WTC11 (cell line): Measurements from ENCODE around the gene FNDC3B. TPM values are rescaled to one million over a fixed set of nuclear protein-coding genes. Genes with fewer than 3 reads are reported as not detected.

Experiments
- ATAC-seq: fragments of 200-7000 bp; cut with Tn5 transposase; 2 replicates; pipeline ENCODE4 v1.10.0; 2021; ENCODE audit warnings: mild to moderate bottlenecking, moderate library complexity
- CTCF ChIA-PET: fragments of 300-600 bp; sonication (Branson Sonifier 250); formaldehyde crosslinking; loops from one replicate; lab custom pipeline; 2021; ENCODE audit warnings: antibody characterized with exemption; lab: Charles Lee
- POLR2A ChIA-PET: fragments of 350-600 bp; sonication (Branson Sonifier 250); formaldehyde crosslinking; loops from one replicate; lab custom pipeline; 2021; ENCODE audit warnings: antibody characterized with exemption; lab: Charles Lee
- DNase-seq: peaks from one replicate; pipeline ENCODE4 v3.0.0; 2021; ENCODE audit warnings: low spot score
- H3K27ac Mint-ChIP-seq: 2 replicates; pipeline ENCODE4 v1.8.0; 2021; ENCODE audit warnings: mixed read lengths
- H3K27me3 Mint-ChIP-seq: 2 replicates; pipeline ENCODE4 v1.8.0; 2021; ENCODE audit warnings: low read depth, mild to moderate bottlenecking, moderate library complexity, mixed read lengths
- H3K36me3 Mint-ChIP-seq: 2 replicates; pipeline ENCODE4 v1.8.0; 2021; ENCODE audit warnings: mixed read lengths
- H3K4me1 Mint-ChIP-seq: 2 replicates; pipeline ENCODE4 v1.8.0; 2022; ENCODE audit warnings: mixed read lengths
- H3K4me3 Mint-ChIP-seq: 2 replicates; pipeline ENCODE4 v1.8.0; 2021; ENCODE audit warnings: mild to moderate bottlenecking, moderate library complexity, mixed read lengths
- H3K9me3 Mint-ChIP-seq: 2 replicates; pipeline ENCODE4 v1.8.0; 2021; ENCODE audit warnings: mixed read lengths
- CREB1 ChIP-seq: sonication (generic); formaldehyde crosslinking; IDR thresholded peaks from 2 replicates; pipeline ENCODE4 v1.8.0; 2023; ENCODE audit warnings: mild to moderate bottlenecking, missing genetic modification reagents
- ESRRA ChIP-seq: sonication (generic); formaldehyde crosslinking; IDR thresholded peaks from 2 replicates; pipeline ENCODE4 v1.8.1; 2022; ENCODE audit warnings: mild to moderate bottlenecking, missing genetic modification reagents, borderline replicate concordance
- FOXJ3 ChIP-seq: sonication (generic); formaldehyde crosslinking; IDR thresholded peaks from 2 replicates; pipeline ENCODE4 v1.9.0; 2021; ENCODE audit warnings: missing genetic modification reagents, mild to moderate bottlenecking, borderline replicate concordance
- JAZF1 ChIP-seq: fragments of 250-450 bp; sonication (Bioruptor Pico); IDR thresholded peaks from 2 replicates; pipeline ENCODE4 v1.9.0; 2021; ENCODE audit warnings: moderate library complexity, mild to moderate bottlenecking, inconsistent platforms
- SMAD3 ChIP-seq: sonication (generic); formaldehyde crosslinking; IDR thresholded peaks from 2 replicates; pipeline ENCODE4 v1.8.0; 2022; ENCODE audit warnings: missing genetic modification reagents, mild to moderate bottlenecking, borderline replicate concordance
- TCF7 ChIP-seq: sonication (generic); formaldehyde crosslinking; IDR thresholded peaks from 2 replicates; pipeline ENCODE4 v1.8.0; 2022; ENCODE audit warnings: mild to moderate bottlenecking, low read depth, missing genetic modification reagents, moderate library complexity
- ZBTB21 ChIP-seq: sonication (generic); formaldehyde crosslinking; IDR thresholded peaks from 2 replicates; pipeline ENCODE4 v1.8.1; 2023; ENCODE audit warnings: mild to moderate bottlenecking, missing genetic modification reagents, borderline replicate concordance
- ZNF121 ChIP-seq: sonication (generic); formaldehyde crosslinking; IDR thresholded peaks from 2 replicates; pipeline ENCODE4 v1.8.0; 2023; ENCODE audit warnings: missing genetic modification reagents
- ZNF263 ChIP-seq: sonication (generic); formaldehyde crosslinking; IDR thresholded peaks from 2 replicates; pipeline ENCODE4 v1.8.1; 2022; ENCODE audit warnings: low read depth, mild to moderate bottlenecking, moderate library complexity, missing genetic modification reagents
- ZNF396 ChIP-seq: fragments of 250-450 bp; sonication (Bioruptor Pico); IDR thresholded peaks from 2 replicates; pipeline ENCODE4 v1.8.0; 2021; ENCODE audit warnings: mild to moderate bottlenecking, moderate library complexity, borderline replicate concordance
- total RNA-seq: library from RNA; stranded (reverse); gene quantifications from 3 replicates; pipeline ENCODE4 v1.2.3, GENCODE V29; 2021
- TF ChIP-seq, protein P1 (sequence below): sonication (generic); formaldehyde crosslinking; IDR thresholded peaks from 2 replicates; pipeline ENCODE4 v1.8.1; 2023; ENCODE audit warnings: mild to moderate bottlenecking, missing genetic modification reagents, borderline replicate concordance
- TF ChIP-seq, protein P2 (sequence below): fragments of 200-600 bp; IDR thresholded peaks from 2 replicates; pipeline ENCODE4 v1.8.0; 2022; ENCODE audit warnings: antibody characterized with exemption
- TF ChIP-seq, protein P3 (sequence below): sonication (generic); formaldehyde crosslinking; IDR thresholded peaks from 2 replicates; pipeline ENCODE4 v1.8.1; 2023; ENCODE audit warnings: mild to moderate bottlenecking, moderate library complexity, missing genetic modification reagents
- TF ChIP-seq, protein P4 (sequence below): sonication (generic); formaldehyde crosslinking; IDR thresholded peaks from 2 replicates; pipeline ENCODE4 v1.8.1; 2023; ENCODE audit warnings: mild to moderate bottlenecking, missing genetic modification reagents
- TF ChIP-seq, protein P5 (sequence below): sonication (generic); formaldehyde crosslinking; IDR thresholded peaks from 2 replicates; pipeline ENCODE4 v1.8.0; 2022; ENCODE audit warnings: mild to moderate bottlenecking, missing genetic modification reagents
- TF ChIP-seq, protein P6 (sequence below): sonication (generic); formaldehyde crosslinking; IDR thresholded peaks from 2 replicates; pipeline ENCODE4 v1.8.1; 2023; ENCODE audit warnings: mild to moderate bottlenecking, missing genetic modification reagents
- TF ChIP-seq, protein P7 (sequence below): fragments of 250-450 bp; sonication (Bioruptor Pico); conservative IDR thresholded peaks from 2 replicates; pipeline ENCODE4 v1.9.0; 2021; ENCODE audit warnings: mild to moderate bottlenecking
- TF ChIP-seq, protein P8 (sequence below): sonication (generic); formaldehyde crosslinking; IDR thresholded peaks from 2 replicates; pipeline ENCODE4 v1.8.1; 2022; ENCODE audit warnings: low read depth, missing genetic modification reagents, borderline replicate concordance
- TF ChIP-seq, protein P9 (sequence below): sonication (generic); formaldehyde crosslinking; IDR thresholded peaks from 2 replicates; pipeline ENCODE4 v1.8.1; 2022; ENCODE audit warnings: low read depth, mild to moderate bottlenecking, moderate library complexity, missing genetic modification reagents, borderline replicate concordance

FNDC3B gene
- total RNA-seq, 1 experiment from 2014 or later = 42.8 TPM

DNA sequence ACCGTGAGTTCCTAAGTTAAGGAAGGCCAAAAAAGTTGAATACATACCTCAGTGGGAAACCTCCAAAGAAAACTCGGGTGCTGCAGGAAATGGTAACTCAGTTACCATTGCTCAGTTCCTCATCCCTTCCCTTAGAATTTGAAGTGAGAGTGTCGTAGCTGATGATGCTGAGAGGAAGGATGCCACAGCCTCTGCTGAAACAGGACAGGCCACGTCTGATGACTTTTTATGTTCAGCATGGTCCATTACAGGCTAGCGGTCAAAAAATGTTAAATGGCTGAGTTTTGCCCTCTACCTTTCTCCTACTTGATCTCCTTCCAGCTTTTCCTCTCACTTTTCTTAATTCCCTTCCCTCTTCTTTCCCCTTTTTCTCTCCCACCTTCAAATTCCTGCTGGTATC is 273.3 kb downstream of the FNDC3B start:
- Mint-ChIP-seq H3K9me3 (no peaks in the 10 kb centered on the region), H3K4me3 (no peak overlapping the region), H3K27ac (peak overlapping the region; percentile 81), H3K4me1 (peaks cover 45% of the 10 kb centered on the region), H3K36me3 (peaks cover 42% of the 10 kb centered on the region), H3K27me3 (no peaks in the 10 kb centered on the region)
- DNase-seq (no peak), ATAC-seq (no peak)
- CTCF ChIA-PET = interaction anchor here (1.2 to 4.2 kb wide), 3 partner anchors 16 to 29 kb away, joined by 3 to 20 read pairs (median 4); no protein-coding TSS in a partner anchor
- POLR2A ChIA-PET = no interaction called here
- TF ChIP-seq, protein P1, sequence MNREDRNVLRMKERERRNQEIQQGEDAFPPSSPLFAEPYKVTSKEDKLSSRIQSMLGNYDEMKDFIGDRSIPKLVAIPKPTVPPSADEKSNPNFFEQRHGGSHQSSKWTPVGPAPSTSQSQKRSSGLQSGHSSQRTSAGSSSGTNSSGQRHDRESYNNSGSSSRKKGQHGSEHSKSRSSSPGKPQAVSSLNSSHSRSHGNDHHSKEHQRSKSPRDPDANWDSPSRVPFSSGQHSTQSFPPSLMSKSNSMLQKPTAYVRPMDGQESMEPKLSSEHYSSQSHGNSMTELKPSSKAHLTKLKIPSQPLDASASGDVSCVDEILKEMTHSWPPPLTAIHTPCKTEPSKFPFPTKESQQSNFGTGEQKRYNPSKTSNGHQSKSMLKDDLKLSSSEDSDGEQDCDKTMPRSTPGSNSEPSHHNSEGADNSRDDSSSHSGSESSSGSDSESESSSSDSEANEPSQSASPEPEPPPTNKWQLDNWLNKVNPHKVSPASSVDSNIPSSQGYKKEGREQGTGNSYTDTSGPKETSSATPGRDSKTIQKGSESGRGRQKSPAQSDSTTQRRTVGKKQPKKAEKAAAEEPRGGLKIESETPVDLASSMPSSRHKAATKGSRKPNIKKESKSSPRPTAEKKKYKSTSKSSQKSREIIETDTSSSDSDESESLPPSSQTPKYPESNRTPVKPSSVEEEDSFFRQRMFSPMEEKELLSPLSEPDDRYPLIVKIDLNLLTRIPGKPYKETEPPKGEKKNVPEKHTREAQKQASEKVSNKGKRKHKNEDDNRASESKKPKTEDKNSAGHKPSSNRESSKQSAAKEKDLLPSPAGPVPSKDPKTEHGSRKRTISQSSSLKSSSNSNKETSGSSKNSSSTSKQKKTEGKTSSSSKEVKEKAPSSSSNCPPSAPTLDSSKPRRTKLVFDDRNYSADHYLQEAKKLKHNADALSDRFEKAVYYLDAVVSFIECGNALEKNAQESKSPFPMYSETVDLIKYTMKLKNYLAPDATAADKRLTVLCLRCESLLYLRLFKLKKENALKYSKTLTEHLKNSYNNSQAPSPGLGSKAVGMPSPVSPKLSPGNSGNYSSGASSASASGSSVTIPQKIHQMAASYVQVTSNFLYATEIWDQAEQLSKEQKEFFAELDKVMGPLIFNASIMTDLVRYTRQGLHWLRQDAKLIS (CRISPR knock-in tag) = no peak
- TF ChIP-seq, protein P2, sequence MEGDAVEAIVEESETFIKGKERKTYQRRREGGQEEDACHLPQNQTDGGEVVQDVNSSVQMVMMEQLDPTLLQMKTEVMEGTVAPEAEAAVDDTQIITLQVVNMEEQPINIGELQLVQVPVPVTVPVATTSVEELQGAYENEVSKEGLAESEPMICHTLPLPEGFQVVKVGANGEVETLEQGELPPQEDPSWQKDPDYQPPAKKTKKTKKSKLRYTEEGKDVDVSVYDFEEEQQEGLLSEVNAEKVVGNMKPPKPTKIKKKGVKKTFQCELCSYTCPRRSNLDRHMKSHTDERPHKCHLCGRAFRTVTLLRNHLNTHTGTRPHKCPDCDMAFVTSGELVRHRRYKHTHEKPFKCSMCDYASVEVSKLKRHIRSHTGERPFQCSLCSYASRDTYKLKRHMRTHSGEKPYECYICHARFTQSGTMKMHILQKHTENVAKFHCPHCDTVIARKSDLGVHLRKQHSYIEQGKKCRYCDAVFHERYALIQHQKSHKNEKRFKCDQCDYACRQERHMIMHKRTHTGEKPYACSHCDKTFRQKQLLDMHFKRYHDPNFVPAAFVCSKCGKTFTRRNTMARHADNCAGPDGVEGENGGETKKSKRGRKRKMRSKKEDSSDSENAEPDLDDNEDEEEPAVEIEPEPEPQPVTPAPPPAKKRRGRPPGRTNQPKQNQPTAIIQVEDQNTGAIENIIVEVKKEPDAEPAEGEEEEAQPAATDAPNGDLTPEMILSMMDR = no peak
- TF ChIP-seq ZNF121 (no peak), ZBTB21 (no peak), FOXJ3 (CRISPR knock-in tag) (no peak), SMAD3 (CRISPR knock-in tag) (no peak), JAZF1 (CRISPR knock-in tag) (no peak), ZNF263 (no peak), CREB1 (no peak), TCF7 (CRISPR knock-in tag) (no peak), ZNF396 (no peak), ESRRA (CRISPR knock-in tag) (no peak)
- TF ChIP-seq, protein P3, sequence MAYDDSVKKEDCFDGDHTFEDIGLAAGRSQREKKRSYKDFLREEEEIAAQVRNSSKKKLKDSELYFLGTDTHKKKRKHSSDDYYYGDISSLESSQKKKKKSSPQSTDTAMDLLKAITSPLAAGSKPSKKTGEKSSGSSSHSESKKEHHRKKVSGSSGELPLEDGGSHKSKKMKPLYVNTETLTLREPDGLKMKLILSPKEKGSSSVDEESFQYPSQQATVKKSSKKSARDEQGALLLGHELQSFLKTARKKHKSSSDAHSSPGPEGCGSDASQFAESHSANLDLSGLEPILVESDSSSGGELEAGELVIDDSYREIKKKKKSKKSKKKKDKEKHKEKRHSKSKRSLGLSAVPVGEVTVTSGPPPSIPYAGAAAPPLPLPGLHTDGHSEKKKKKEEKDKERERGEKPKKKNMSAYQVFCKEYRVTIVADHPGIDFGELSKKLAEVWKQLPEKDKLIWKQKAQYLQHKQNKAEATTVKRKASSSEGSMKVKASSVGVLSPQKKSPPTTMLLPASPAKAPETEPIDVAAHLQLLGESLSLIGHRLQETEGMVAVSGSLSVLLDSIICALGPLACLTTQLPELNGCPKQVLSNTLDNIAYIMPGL (CRISPR knock-in tag) = no peak
- TF ChIP-seq, protein P4, sequence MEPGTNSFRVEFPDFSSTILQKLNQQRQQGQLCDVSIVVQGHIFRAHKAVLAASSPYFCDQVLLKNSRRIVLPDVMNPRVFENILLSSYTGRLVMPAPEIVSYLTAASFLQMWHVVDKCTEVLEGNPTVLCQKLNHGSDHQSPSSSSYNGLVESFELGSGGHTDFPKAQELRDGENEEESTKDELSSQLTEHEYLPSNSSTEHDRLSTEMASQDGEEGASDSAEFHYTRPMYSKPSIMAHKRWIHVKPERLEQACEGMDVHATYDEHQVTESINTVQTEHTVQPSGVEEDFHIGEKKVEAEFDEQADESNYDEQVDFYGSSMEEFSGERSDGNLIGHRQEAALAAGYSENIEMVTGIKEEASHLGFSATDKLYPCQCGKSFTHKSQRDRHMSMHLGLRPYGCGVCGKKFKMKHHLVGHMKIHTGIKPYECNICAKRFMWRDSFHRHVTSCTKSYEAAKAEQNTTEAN (CRISPR knock-in tag) = no peak
- TF ChIP-seq, protein P5, sequence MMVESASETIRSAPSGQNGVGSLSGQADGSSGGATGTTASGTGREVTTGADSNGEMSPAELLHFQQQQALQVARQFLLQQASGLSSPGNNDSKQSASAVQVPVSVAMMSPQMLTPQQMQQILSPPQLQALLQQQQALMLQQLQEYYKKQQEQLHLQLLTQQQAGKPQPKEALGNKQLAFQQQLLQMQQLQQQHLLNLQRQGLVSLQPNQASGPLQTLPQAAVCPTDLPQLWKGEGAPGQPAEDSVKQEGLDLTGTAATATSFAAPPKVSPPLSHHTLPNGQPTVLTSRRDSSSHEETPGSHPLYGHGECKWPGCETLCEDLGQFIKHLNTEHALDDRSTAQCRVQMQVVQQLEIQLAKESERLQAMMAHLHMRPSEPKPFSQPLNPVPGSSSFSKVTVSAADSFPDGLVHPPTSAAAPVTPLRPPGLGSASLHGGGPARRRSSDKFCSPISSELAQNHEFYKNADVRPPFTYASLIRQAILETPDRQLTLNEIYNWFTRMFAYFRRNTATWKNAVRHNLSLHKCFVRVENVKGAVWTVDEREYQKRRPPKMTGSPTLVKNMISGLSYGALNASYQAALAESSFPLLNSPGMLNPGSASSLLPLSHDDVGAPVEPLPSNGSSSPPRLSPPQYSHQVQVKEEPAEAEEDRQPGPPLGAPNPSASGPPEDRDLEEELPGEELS (CRISPR knock-in tag) = no peak
- TF ChIP-seq, protein P6, sequence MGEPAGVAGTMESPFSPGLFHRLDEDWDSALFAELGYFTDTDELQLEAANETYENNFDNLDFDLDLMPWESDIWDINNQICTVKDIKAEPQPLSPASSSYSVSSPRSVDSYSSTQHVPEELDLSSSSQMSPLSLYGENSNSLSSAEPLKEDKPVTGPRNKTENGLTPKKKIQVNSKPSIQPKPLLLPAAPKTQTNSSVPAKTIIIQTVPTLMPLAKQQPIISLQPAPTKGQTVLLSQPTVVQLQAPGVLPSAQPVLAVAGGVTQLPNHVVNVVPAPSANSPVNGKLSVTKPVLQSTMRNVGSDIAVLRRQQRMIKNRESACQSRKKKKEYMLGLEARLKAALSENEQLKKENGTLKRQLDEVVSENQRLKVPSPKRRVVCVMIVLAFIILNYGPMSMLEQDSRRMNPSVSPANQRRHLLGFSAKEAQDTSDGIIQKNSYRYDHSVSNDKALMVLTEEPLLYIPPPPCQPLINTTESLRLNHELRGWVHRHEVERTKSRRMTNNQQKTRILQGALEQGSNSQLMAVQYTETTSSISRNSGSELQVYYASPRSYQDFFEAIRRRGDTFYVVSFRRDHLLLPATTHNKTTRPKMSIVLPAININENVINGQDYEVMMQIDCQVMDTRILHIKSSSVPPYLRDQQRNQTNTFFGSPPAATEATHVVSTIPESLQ (CRISPR knock-in tag) = no peak
- TF ChIP-seq, protein P7, sequence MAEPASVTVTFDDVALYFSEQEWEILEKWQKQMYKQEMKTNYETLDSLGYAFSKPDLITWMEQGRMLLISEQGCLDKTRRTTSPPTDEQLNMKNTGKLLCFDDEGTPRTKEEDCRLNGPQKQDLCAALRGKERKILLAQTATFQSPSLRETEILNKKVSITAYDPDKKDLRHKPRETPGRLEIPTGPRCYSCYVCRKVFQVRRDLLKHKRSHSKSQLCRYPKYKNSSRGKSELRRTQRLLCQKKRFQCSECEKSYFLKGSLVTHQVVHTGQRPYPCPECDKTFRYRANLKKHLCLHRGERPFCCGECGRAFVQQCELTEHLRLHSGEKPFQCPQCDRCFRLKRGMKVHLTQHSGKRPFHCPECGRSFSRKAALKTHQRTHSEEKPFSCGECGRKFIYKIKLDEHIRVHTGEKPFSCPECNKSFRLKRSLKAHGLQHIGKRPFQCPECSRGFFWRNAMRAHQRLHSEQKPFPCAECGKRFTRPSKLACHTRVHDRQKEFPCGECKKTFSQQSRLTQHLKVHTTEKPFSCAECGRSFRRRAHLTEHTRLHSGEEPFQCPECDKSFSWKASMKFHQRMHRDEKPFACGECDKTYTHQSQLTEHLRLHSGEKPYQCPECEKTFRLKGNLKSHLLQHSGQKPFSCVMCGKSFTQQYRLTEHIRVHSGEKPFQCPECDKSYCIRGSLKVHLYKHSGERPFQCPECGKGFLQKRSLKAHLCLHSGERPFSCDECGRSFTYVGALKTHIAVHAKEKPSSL = no peak
- TF ChIP-seq, protein P8, sequence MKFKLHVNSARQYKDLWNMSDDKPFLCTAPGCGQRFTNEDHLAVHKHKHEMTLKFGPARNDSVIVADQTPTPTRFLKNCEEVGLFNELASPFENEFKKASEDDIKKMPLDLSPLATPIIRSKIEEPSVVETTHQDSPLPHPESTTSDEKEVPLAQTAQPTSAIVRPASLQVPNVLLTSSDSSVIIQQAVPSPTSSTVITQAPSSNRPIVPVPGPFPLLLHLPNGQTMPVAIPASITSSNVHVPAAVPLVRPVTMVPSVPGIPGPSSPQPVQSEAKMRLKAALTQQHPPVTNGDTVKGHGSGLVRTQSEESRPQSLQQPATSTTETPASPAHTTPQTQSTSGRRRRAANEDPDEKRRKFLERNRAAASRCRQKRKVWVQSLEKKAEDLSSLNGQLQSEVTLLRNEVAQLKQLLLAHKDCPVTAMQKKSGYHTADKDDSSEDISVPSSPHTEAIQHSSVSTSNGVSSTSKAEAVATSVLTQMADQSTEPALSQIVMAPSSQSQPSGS (CRISPR knock-in tag) = no peak
- TF ChIP-seq, protein P9, sequence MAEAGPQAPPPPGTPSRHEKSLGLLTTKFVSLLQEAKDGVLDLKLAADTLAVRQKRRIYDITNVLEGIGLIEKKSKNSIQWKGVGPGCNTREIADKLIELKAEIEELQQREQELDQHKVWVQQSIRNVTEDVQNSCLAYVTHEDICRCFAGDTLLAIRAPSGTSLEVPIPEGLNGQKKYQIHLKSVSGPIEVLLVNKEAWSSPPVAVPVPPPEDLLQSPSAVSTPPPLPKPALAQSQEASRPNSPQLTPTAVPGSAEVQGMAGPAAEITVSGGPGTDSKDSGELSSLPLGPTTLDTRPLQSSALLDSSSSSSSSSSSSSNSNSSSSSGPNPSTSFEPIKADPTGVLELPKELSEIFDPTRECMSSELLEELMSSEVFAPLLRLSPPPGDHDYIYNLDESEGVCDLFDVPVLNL = no peak
